Measurements from ENCODE around the gene CNTN4. TPM values are rescaled to one million over a fixed set of nuclear protein-coding genes. Genes with fewer than 3 reads are reported as not detected.

Gene CNTN4
- total RNA-seq, 1 donor from 2014 or later, result 22.1 TPM

GRCh38 chr3:2535206-2535605 lies 436.5 kb downstream of the CNTN4 start:
- no peaks in the 10 kb centered on the region for H3K27me3 ChIP-seq
- H3K4me3 ChIP-seq, result no peak overlapping the region
- TF ChIP-seq CTCF (IDR thresholded peaks at IDR 0.05) (no peak), POLR2AphosphoS5 (IDR thresholded peaks at IDR 0.05; ENCODE audit: insufficient read depth in 1 of 2, low read depth in 1 of 2) (no peak), POLR2A (IDR thresholded peaks at IDR 0.05) (no peak)
- no peak overlapping the region for H3K27ac ChIP-seq
- H3K36me3 ChIP-seq, result no peaks in the 10 kb centered on the region
- intact Hi-C loops (cut with DNase I), result no loop called here
- no peak for DNase-seq (ENCODE audit: extremely low spot score in 2 of 2)
- no peaks in the 10 kb centered on the region for H3K9me3 ChIP-seq
- no peaks in the 10 kb centered on the region for H3K4me1 ChIP-seq

- no peaks in the 10 kb centered on the region for H3K4me1 ChIP-seq
- no peak overlapping the region for H3K4me3 ChIP-seq
- no peaks in the 10 kb centered on the region for H3K36me3 ChIP-seq
- H3K27me3 ChIP-seq, result no peaks in the 10 kb centered on the region
- intact Hi-C loops (cut with DNase I), result no loop called here
- no peak overlapping the region for H3K27ac ChIP-seq
- DNase-seq (ENCODE audit: extremely low spot score in 2 of 2), result no peak
- no peaks in the 10 kb centered on the region for H3K9me3 ChIP-seq
- TF ChIP-seq POLR2AphosphoS5 (IDR thresholded peaks at IDR 0.05; ENCODE audit: insufficient read depth in 1 of 2, low read depth in 1 of 2), result no peak
- no peak for TF ChIP-seq POLR2A (IDR thresholded peaks at IDR 0.05)
- no peak for TF ChIP-seq CTCF (IDR thresholded peaks at IDR 0.05)
Observed at GRCh38 chr3:2536575-2536974, 437.9 kb downstream of the CNTN4 start.

- H3K9me3 ChIP-seq, result no peaks in the 10 kb centered on the region
- no peaks in the 10 kb centered on the region for H3K36me3 ChIP-seq
- no peak for DNase-seq (ENCODE audit: extremely low spot score in 2 of 2)
- H3K27me3 ChIP-seq, result no peaks in the 10 kb centered on the region
- no peak for TF ChIP-seq POLR2AphosphoS5 (IDR thresholded peaks at IDR 0.05; ENCODE audit: insufficient read depth in 1 of 2, low read depth in 1 of 2)
- TF ChIP-seq CTCF (IDR thresholded peaks at IDR 0.05), result no peak
- TF ChIP-seq POLR2A (IDR thresholded peaks at IDR 0.05), result no peak
- H3K4me3 ChIP-seq, result no peak overlapping the region
- no peaks in the 10 kb centered on the region for H3K4me1 ChIP-seq
- intact Hi-C loops (cut with DNase I), result no loop called here
- H3K27ac ChIP-seq, result no peak overlapping the region
Observed at GRCh38 chr3:2540115-2540514, 441.4 kb downstream of the CNTN4 start.

GRCh38 chr3:2543247-2543646 lies 444.6 kb downstream of the CNTN4 start:
- Histone ChIP-seq H3K9me3 (no peaks in the 10 kb centered on the region), H3K36me3 (no peaks in the 10 kb centered on the region), H3K4me1 (no peaks in the 10 kb centered on the region), H3K27me3 (no peaks in the 10 kb centered on the region), H3K27ac (no peak overlapping the region), H3K4me3 (no peak overlapping the region)
- no peak for TF ChIP-seq POLR2AphosphoS5 (IDR thresholded peaks at IDR 0.05; ENCODE audit: insufficient read depth in 1 of 2, low read depth in 1 of 2)
- TF ChIP-seq POLR2A (IDR thresholded peaks at IDR 0.05), result no peak
- no peak for TF ChIP-seq CTCF (IDR thresholded peaks at IDR 0.05)
- intact Hi-C loops (cut with DNase I), result no loop called here
- DNase-seq (ENCODE audit: extremely low spot score in 2 of 2), result no peak

GRCh38 chr3:2544212-2544611 lies 445.5 kb downstream of the CNTN4 start:
- intact Hi-C loops (cut with DNase I), result no loop called here
- DNase-seq (ENCODE audit: extremely low spot score in 2 of 2), result no peak
- Histone ChIP-seq H3K36me3 (no peaks in the 10 kb centered on the region), H3K4me1 (no peaks in the 10 kb centered on the region), H3K4me3 (no peak overlapping the region), H3K9me3 (no peaks in the 10 kb centered on the region), H3K27me3 (no peaks in the 10 kb centered on the region), H3K27ac (no peak overlapping the region)
- TF ChIP-seq POLR2A (IDR thresholded peaks at IDR 0.05) (no peak), POLR2AphosphoS5 (IDR thresholded peaks at IDR 0.05; ENCODE audit: insufficient read depth in 1 of 2, low read depth in 1 of 2) (no peak), CTCF (IDR thresholded peaks at IDR 0.05) (no peak)

Measured in vagina (tissue), 2 donors.